ENCODE measurements around the gene CLEC2A.
"Not testable (repeated sequence)": the region's sequence is repeated elsewhere in the genome, so short reads cannot be mapped to it uniquely, and the experiment has no call there.

The CLEC2A gene, protein sequence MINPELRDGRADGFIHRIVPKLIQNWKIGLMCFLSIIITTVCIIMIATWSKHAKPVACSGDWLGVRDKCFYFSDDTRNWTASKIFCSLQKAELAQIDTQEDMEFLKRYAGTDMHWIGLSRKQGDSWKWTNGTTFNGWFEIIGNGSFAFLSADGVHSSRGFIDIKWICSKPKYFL

GRCh38 chr12:9932270-9932669, at the start of gene CLEC2A:
TSS of gene CLEC2A (minus strand) at chr12:9932370. CDS start at chr12:9932329, 41 bp downstream.
- no peak for DNase-seq (ENCODE audit: low spot score)

DNA sequence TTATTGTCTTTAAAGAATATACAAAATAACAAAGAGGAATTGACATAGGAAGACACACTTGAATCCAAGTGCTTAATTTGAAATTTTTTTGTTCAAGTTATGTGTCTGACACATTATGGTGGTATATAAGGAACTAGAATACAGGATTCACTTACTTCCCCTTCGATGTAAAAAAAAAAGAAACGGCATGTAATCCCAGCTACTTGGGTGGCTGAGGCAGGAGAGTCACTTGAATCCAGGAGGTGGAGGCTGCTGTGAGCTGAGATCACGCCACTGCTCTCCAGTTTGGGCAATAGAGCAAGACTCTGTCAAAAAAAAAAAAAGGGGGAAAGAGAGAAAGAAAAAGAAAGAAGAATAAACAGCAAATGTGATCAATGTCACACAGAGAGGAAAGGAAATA, 48.0 kb upstream of the CLEC2A start:
- DNase-seq (ENCODE audit: low spot score) = no peak

- DNase-seq (ENCODE audit: low spot score) = no peak
These were observed 45.7 kb upstream of the CLEC2A start for GRCh38 chr12:9977916-9978315.

- not testable (repeated sequence) for DNase-seq (ENCODE audit: low spot score)
These were observed 44.5 kb upstream of the CLEC2A start for GRCh38 chr12:9976626-9977025.

DNA sequence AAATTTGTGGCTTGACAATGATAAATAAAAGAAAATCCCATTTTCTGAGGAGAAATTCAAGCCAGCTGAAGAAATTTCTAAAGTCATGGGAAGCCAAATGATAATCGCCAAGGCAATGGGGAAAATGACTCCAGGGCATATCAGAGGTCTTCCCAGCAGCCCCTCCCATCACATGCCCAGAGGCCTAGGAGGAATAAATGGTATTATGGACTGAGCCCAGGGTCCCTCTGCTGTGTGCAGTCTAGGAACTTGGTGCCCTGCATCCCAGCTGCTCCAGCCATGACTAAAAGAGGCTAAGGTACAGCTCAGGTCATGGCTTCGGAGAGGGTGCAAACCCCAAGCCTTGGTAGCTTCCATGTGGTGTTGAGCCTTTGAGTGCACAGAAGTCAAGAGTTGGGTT, 43.4 kb upstream of the CLEC2A start:
- DNase-seq (ENCODE audit: low spot score) = no peak

DNA sequence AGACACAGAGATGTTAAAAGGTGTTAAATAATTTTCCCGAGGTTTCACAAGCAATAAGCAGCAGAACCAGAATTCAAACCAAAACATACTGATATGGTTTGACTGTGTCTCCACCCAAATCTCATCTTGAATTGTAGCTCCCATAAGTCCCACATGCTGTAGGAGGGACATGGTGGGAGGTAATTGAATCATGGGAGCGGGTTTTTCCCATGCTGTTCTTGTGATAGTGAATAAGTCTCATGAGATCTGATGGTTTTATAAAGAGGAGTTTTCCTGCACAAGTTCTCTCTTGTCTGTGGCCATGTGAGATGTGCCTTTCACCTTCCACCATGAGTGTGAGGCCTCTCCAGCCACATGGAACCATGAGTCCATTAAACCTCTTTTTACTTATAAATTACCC, 42.6 kb upstream of the CLEC2A start:
- not testable (repeated sequence) for DNase-seq (ENCODE audit: low spot score)

DNA sequence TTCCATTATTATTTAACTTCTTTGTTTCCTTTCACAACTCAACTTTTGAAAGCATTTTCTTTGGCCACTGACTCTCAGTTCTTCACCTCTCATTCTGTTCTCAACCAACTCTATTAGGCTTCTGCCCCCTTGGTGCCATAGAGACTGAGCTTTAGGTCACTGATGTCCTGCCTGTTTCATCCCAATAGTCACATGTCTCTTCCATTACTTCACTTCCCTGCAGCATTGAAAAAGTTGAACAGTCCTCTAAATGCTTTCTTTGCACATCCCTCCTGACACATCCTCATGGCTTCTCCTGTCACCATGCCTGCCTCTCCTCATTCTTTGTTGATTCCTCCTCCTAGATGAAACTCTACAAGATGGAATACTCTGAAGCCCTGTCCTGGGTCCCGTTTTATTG, 41.8 kb upstream of the CLEC2A start:
- DNase-seq (ENCODE audit: low spot score) = no peak

DNA sequence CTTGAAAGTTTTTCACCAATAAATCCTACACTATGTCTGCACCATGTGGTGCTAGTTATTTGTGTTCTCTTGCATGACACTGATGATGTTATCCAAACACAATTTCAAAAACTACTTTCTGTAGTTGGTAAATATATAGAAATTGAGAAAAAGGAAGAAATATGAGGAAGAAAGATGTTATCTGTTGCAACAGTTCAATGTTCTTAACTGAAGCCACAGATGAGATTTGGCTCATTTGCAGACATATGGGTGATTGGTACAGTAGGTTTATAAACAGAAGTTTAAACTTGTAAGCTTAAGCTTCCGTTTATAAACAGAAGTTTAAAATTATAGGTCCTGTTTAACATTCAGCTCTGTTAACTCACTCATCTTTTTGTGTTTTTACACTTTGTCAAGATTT, 39.0 kb upstream of the CLEC2A start, which contains the start of gene CLEC12A:
Gene CLEC12A (plus strand): TSS at position 229 of the 400 bp plus-strand sequence. CDS start 188 bp downstream, outside the sequence.
- no peak for DNase-seq (ENCODE audit: low spot score)

- DNase-seq (ENCODE audit: low spot score) = no peak
These were observed 37.5 kb upstream of the CLEC2A start for GRCh38 chr12:9969673-9970072.

GRCh38 chr12:9961901-9962300, 29.7 kb upstream of the CLEC2A start:
- DNase-seq (ENCODE audit: low spot score) = no peak

DNA sequence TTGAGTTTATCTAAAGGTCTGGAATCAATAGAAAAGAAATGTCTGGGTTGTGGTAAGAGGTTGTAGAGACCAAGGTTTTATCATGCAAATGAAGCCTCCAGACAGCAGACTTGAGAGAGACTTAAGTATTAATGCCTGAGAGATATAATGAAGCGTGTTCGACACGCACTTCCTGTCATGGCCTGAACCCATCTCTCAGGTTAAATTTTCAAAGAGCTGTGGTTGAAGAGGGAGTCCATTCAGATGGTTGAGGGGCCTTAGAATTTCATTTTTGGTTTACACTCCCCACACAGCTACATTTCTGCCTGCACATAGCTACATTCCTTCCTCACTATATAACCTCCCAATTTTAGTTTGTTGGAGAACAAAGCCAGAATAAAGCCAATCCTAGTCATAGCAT, 28.9 kb upstream of the CLEC2A start:
- no peak for DNase-seq (ENCODE audit: low spot score)

- DNase-seq (ENCODE audit: low spot score) = no peak
These were observed 28.4 kb upstream of the CLEC2A start for GRCh38 chr12:9960590-9960989.

GRCh38 chr12:9957834-9958233, 25.7 kb upstream of the CLEC2A start:
- no peak for DNase-seq (ENCODE audit: low spot score)

DNA sequence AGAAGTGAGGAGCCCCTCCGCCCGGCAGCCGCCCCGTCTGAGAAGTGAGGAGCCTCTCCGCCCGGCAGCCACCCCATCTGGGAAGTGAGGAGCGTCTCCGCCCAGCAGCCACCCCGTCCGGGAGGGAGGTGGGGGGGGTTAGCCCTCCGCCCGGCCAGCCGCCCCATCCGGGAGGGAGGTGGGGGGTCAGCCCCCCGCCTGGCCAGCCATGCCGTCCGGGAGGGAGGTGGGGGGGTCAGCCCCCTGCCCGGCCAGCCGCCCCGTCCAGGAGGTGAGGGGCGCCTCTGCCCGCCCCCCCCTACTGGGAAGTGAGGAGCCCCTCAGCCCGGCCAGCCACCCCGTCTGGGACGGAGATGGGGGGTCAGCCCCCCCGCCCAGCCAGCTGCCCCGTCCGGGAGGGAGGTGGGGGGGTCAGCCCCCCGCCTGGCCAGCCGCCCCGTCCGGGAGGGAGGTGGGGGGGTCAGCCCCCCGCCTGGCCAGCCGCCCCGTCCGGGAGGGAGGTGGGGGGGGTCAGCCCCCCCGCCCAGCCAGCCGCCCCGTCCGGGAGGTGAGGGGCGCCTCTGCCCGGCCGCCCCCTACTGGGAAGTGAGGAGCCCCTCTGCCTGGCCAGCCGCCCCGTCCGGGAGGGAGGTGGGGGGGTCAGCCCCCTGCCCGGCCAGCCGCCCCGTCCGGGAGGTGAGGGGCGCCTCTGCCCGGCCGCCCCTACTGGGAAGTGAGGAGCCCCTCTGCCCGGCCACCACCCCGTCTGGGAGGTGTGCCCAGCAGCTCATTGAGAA, 21.0 kb upstream of the CLEC2A start:
- DNase-seq (ENCODE audit: low spot score) = not testable (repeated sequence)

- no peak for DNase-seq (ENCODE audit: low spot score)
These were observed 19.0 kb upstream of the CLEC2A start for GRCh38 chr12:9951026-9951675.

DNA sequence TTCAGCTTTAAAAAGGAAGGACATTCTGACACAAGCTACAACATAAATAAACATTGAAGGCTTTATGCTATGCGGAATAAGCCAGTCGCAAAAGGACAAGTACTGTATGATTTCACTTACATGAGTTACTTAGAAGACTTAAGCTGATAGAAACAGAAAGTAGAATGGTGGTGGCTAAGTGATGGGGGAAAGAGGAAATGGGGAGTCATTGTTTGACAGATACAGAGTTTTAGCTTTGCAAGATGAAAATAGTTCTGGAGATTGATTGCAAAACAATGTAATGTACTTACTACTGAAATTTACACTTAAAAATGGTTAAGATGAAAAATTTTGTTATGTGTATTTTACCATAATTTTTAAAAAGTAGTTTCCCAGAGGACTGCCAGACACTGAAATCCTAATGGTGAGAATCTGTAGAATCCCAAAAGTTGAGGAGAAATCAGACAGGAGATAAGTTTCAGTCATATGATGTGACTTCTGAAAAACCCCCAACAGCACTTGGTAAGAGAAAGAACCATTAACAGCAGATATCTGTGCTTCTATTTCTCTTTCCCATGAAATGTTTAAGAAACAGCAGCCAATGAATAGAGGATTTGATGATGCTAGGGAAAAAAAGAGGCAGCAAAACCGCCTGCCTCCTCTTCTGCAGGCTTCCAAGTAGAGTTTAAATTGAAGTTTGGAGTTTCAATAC, 16.6 kb upstream of the CLEC2A start:
- no peak for DNase-seq (ENCODE audit: low spot score)

DNA sequence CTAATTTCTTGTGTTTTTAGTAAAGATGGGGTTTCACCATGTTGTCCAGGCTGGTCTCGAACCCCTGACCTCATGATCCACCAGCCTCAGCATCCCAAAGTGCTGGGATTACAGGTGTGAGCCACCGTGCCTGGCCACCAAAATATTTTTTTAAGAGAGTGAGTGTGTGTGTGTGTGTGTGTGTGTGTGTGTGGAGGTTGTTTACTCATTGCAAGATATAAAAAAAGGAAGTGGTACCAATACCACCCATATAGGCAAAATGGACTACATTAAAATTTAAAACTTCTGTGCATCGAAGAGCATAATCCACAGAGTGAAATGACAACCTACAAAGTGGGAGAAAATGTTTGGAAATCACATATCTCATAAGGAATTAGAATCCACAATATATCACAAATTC, 15.5 kb upstream of the CLEC2A start:
- DNase-seq (ENCODE audit: low spot score) = no peak

DNA sequence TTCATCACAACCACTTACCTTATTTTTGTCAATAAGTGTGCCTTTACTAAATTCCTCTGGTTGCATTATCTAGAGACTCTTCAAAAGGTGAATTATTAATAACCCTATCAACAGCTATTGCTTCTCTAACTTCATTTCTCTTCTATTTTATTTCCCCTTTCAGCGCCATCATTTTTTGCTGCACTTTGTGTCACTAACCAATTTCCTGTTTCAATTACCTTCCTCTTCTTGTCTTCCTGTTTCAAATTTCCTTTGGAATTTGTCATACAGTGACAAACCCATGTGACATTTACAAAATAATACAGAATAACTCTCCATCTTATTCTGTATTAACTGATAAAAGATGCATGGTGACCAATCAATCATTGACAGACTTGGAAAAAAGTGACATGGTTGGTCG, 12.2 kb upstream of the CLEC2A start:
- no peak for DNase-seq (ENCODE audit: low spot score)

DNA sequence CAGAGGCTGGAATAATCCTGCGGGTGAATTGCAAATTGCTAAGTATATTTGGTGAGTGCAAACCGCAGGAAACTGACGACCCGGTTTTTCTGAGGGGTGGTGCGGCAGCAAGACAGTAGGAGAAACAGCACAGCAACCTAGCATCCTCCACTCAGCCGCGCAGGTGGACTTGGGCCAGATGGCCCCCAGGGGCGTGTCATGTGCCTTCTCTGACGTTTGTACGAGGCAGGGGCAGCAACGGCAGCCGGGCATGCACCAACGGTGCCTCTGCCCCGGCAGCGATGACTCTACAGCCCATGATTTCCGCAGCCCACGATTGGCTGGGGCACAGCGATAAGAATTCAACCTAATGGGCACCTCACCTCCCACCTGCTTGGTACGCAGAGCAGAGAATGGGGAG, 11.1 kb upstream of the CLEC2A start:
- DNase-seq (ENCODE audit: low spot score) = no peak

GRCh38 chr12:9941838-9942237, 9.7 kb upstream of the CLEC2A start:
- no peak for DNase-seq (ENCODE audit: low spot score)

DNA sequence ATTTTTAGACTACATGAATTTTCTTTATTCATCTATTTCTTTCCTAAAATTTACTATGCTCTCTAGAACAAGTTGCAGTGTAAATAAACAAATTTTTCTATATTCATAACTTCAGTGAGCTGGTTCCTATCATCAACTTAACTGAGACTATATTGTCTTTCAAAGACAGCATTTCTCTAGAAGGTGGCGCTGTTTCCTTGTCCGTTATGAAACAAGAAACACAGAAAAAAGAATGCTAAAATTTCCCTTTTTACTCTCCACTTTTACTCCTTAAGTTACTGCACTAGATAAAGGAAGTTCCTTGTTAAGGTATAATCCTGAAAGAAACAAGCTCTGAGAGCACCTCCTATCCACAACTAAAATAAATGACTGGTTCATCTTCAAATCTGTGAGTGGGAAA, 8.2 kb upstream of the CLEC2A start:
- no peak for DNase-seq (ENCODE audit: low spot score)

GRCh38 chr12:9936591-9936990, 4.4 kb upstream of the CLEC2A start:
- no peak for DNase-seq (ENCODE audit: low spot score)

DNA sequence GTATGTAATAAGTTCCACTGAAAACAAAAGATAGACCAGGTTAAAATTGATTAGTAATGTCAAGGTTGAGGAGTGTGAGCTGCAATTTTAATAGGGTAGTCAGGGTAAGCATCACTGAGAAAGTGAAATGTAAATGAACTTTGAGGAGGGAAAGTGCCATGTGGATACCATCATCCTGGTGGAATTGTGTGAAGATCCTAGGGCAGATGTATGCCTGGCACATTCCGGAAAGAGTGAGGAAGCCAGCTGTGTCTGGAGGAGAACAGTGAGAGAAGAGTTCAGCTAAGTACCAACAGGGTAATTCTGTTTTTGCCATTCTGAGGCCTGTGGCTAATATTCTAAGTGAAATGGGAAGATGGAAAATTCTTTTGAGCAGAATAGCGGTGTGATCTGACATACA, 2.9 kb upstream of the CLEC2A start:
- DNase-seq (ENCODE audit: low spot score) = no peak

Data from GM03348 (cell line).